SK-N-MC (cell line): Measurements from ENCODE around the gene PTGDR.

Source experiments
- DNase-seq: peaks from one replicate; pipeline ENCODE4 v3.0.0-alpha.2; 2011; ENCODE audit warnings: low read depth, low spot score
- H3K27ac ChIP-seq: fragments of 200-600 bp; sonication (generic); 2 replicates; pipeline ENCODE4 v1.5.1; 2016; ENCODE audit warnings: mixed run types
- H3K36me3 ChIP-seq: fragments of 200-600 bp; sonication (generic); 2 replicates; pipeline ENCODE4 v1.6.1; 2017; ENCODE audit warnings: antibody characterized with exemption, low read length, mixed read lengths; ENCODE audit not compliant: insufficient read depth
- H3K4me3 ChIP-seq: fragments of 200-600 bp; sonication (generic); 2 replicates; pipeline ENCODE4 v1.5.1; 2016
- H3K9ac ChIP-seq: fragments of 200-600 bp; sonication (generic); 2 replicates; pipeline ENCODE4 v1.8.0; 2017; ENCODE audit warnings: mixed run types, mixed read lengths; ENCODE audit not compliant: insufficient read length
- H3K9me3 ChIP-seq: fragments of 200-600 bp; sonication (generic); 2 replicates; pipeline ENCODE4 v1.6.1; 2017; ENCODE audit warnings: low read depth, mild to moderate bottlenecking, antibody characterized with exemption, low read length, moderate library complexity, mixed read lengths
- EZH2 ChIP-seq: fragments of 200-600 bp; sonication (generic); IDR thresholded peaks from one replicate; pipeline ENCODE4 v1.6.1; 2017; ENCODE audit warnings: antibody characterized with exemption
- FOXP2 ChIP-seq: optimal IDR thresholded peaks from 2 replicates; pipeline ENCODE3; 2011; ENCODE audit warnings: mild to moderate bottlenecking, moderate library complexity; ENCODE audit not compliant: insufficient read depth; ENCODE audit errors: extremely low read length, control extremely low read depth
- POLR2AphosphoS5 ChIP-seq: IDR thresholded peaks from 2 replicates; pipeline ENCODE4 v1.6.1; 2012; ENCODE audit warnings: mild to moderate bottlenecking, low read depth, low read length, borderline replicate concordance

Gene PTGDR, protein sequence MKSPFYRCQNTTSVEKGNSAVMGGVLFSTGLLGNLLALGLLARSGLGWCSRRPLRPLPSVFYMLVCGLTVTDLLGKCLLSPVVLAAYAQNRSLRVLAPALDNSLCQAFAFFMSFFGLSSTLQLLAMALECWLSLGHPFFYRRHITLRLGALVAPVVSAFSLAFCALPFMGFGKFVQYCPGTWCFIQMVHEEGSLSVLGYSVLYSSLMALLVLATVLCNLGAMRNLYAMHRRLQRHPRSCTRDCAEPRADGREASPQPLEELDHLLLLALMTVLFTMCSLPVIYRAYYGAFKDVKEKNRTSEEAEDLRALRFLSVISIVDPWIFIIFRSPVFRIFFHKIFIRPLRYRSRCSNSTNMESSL

DNA sequence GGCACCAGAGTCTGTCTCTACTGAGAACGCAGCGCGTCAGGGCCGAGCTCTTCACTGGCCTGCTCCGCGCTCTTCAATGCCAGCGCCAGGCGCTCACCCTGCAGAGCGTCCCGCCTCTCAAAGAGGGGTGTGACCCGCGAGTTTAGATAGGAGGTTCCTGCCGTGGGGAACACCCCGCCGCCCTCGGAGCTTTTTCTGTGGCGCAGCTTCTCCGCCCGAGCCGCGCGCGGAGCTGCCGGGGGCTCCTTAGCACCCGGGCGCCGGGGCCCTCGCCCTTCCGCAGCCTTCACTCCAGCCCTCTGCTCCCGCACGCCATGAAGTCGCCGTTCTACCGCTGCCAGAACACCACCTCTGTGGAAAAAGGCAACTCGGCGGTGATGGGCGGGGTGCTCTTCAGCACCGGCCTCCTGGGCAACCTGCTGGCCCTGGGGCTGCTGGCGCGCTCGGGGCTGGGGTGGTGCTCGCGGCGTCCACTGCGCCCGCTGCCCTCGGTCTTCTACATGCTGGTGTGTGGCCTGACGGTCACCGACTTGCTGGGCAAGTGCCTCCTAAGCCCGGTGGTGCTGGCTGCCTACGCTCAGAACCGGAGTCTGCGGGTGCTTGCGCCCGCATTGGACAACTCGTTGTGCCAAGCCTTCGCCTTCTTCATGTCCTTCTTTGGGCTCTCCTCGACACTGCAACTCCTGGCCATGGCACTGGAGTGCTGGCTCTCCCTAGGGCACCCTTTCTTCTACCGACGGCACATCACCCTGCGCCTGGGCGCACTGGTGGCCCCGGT is at the start of gene PTGDR:
Gene PTGDR (plus strand): TSS at position 198 of the 778 bp plus-strand sequence. CDS start 117 bp downstream, at position 315.
- Histone ChIP-seq H3K4me3 (no peak within 1 kb of the TSS), H3K9me3 (no peaks in the 10 kb centered on the region), H3K36me3 (no peaks in the 10 kb centered on the region), H3K27ac (no peak within 1 kb of the TSS), H3K9ac (no peak within 1 kb of the TSS)
- TF ChIP-seq FOXP2 (no peak), POLR2AphosphoS5 (no peak), EZH2 (no peak)
- no peak for DNase-seq

DNA sequence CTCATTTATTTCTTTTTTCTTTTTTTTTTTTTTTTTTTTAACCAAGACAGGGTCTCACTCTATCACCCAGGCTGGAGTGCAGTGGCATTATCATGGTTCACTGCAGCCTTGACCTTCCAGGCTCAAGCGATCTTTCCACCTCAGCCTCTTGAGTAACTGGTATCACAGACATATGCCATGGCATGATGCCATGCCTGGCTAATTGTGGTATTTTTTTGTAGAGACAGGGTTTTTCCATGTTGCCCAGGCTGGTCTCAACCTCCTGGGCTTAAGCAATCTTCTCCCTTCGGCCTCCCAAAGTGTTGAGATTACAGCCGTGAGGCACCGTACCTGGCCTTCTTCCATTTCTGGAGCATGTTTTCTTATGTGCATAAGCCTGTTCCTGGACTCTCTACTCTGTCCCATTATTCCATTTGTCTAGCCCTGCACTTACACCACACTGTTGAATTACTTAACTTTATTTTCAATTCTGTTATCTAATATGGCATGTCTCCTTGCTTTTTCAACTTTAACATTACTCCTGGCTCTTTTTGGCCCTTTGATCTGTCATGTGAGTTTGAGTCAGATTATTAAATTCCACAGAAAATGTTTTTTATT is 47.9 kb upstream of the PTGDR start:
- no peaks in the 10 kb centered on the region for H3K9me3 ChIP-seq
- DNase-seq: no peak
- TF ChIP-seq POLR2AphosphoS5 (no peak), EZH2 (no peak), FOXP2 (no peak)

DNA sequence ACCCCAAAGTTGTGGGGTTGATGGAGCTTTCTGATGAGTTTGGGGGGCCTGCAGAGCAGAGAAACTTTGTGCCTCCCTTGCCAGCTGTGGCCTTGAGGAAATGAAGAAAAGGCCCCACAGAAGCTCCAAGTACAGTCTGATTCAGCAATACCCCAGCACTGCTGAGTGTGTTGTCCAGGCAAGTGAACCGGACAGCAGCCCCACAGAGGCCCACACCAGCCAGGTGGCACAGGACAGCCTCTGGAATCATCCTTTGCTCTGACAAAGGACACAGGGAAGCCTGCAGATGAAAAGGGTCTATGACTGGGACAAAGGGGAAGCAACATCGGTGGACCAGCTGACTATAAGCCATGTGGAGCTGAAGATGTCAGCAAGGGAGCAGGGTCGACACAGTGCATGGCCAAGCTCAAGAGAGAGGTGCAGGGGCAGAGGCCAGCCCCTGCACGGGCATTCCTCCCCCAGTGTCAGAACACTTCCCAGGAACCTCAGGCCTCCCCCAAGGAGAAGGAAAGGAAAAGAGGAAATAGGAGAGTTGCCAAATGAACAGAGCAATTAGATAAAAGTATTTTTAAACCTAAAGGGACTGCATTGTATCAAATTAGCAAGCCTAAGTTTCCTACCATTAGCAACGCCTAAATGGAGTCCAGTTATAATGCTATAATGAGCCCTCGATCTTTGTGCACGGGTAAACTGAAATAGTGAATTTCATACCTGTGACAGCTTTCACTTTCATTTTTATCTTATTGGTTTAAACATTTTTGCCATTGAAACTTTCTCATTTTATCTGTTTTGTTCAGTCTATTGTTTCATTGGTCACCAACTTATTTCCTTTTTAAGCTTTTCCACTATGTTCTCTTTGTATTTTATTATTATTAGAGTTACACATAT is 46.3 kb upstream of the PTGDR start:
- TF ChIP-seq FOXP2: no peak
- TF ChIP-seq EZH2: no peak
- TF ChIP-seq POLR2AphosphoS5: no peak
- no peak overlapping the region for H3K4me3 ChIP-seq
- no peak for DNase-seq
- no peaks in the 10 kb centered on the region for H3K9me3 ChIP-seq
- no peak overlapping the region for H3K9ac ChIP-seq
- no peaks in the 10 kb centered on the region for H3K36me3 ChIP-seq
- no peak overlapping the region for H3K27ac ChIP-seq

More for the DNA sequence above, 47.9 kb upstream of the PTGDR start:
- no peaks in the 10 kb centered on the region for H3K36me3 ChIP-seq
- no peak overlapping the region for H3K9ac ChIP-seq
- H3K27ac ChIP-seq: no peak overlapping the region
- H3K4me3 ChIP-seq: no peak overlapping the region

DNA sequence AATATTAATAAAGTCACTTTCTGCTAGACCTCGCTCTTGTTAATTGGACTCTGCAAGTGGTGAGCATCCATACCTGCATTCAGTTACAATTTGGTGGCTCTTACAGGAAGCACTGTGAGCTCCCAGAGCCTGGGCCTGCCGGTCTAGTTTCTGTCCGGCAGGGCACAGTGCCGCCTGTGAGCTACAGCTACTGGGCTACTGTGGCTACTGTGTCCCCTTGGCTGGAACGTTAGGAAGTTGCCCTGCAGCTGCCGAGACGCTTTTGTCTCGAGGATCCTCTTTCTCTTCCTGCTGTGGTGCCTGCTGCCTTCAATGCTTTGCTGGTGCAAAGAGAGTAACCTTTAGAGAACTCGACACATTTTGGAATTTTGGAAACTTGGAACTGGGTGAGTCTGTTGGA is 44.6 kb upstream of the PTGDR start:
- no peak for TF ChIP-seq POLR2AphosphoS5
- TF ChIP-seq EZH2: no peak
- no peak for TF ChIP-seq FOXP2
- H3K9me3 ChIP-seq: no peaks in the 10 kb centered on the region
- no peak overlapping the region for H3K27ac ChIP-seq
- no peak overlapping the region for H3K9ac ChIP-seq
- H3K36me3 ChIP-seq: no peaks in the 10 kb centered on the region
- no peak overlapping the region for H3K4me3 ChIP-seq
- no peak for DNase-seq

DNA sequence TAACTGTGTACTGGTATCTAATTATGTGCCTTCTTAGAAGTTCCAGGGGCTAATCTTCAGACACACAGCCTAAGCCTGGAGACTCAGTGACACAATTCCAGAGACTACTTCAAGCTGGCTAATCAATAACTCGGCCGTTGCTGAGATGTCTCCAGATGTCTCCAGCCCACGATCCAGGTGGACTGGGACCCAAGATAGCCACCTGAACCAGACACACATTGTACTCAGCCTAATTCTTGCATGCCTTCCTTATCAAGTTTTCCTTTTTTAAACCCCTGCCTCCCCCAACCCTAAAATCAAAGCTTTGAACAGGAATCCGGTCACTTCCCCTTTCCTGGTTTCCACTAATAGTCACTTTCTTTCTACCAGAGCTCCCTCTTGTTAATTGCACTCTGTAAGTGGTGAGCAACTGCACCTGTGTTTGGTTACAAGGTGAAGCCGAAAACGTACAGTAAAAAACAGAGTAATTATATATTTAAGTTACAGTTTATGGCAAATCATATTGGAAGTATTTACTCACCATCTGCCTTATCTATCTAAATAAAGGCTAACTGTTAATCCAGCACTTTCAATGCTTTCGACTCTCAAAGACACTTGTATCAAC is 39.8 kb upstream of the PTGDR start:
- H3K36me3 ChIP-seq: no peaks in the 10 kb centered on the region
- H3K9ac ChIP-seq: no peak overlapping the region
- no peak overlapping the region for H3K27ac ChIP-seq
- no peaks in the 10 kb centered on the region for H3K9me3 ChIP-seq
- H3K4me3 ChIP-seq: no peak overlapping the region
- DNase-seq: no peak
- TF ChIP-seq EZH2 (no peak), FOXP2 (no peak), POLR2AphosphoS5 (no peak)

DNA sequence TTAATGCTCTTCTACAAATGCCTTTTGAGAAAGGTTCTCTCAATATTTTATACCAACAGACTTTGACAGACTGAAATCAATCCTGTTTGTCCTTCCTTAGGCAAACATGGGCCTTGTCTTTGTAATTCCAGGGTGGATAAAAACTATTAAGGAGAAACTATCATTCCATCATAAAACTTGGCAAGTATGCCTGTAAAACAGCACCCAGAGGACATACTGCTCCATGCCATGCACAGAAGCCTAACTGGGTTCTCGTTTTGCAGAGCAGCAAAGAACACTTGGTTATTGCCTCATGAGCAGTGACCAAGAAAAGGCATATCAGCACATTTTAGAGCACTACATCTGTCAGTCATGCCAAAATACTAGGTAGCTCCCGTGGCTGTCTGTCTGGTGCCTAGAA is 33.8 kb upstream of the PTGDR start:
- Histone ChIP-seq H3K36me3 (no peaks in the 10 kb centered on the region), H3K9me3 (no peaks in the 10 kb centered on the region), H3K9ac (no peak overlapping the region), H3K27ac (no peak overlapping the region), H3K4me3 (no peak overlapping the region)
- DNase-seq: no peak
- no peak for TF ChIP-seq EZH2
- TF ChIP-seq FOXP2: no peak
- TF ChIP-seq POLR2AphosphoS5: no peak

DNA sequence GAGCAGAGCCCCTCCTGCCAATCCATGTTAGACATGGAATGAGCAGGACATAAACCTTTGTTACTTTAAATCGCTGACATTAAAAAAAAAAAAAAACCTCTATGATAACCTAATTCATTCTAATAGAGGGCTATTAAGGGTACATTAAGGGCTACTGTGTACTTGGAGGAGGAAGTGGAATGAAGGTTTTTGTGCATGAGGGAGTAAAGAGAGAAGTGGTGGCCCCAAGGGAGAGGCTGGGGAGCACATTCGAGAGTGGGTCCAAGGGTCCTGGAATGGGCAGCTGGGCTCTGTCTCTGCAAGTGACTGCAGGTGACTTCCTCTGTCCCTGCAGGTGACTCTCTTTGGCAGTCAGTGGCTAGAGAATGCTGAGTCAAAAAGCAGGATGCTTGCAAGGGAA is 32.1 kb upstream of the PTGDR start:
- Histone ChIP-seq H3K36me3 (no peaks in the 10 kb centered on the region), H3K9ac (no peak overlapping the region), H3K27ac (no peak overlapping the region), H3K9me3 (no peaks in the 10 kb centered on the region), H3K4me3 (no peak overlapping the region)
- no peak for DNase-seq
- TF ChIP-seq FOXP2: no peak
- TF ChIP-seq POLR2AphosphoS5: no peak
- TF ChIP-seq EZH2: no peak
